Loucy (cell line): ENCODE measurements around the gene PITX2.

Source experiments
- H2AFZ ChIP-seq: fragments of 200-600 bp; sonication (generic); 2 replicates; pipeline ENCODE4 v1.6.0; 2016; ENCODE audit warnings: antibody characterized with exemption, mild to moderate bottlenecking, low read length, moderate library complexity
- H3F3A ChIP-seq: fragments of 200-600 bp; 2 replicates; pipeline ENCODE4 v1.6.0; 2016; ENCODE audit warnings: antibody characterized with exemption, low read depth, mild to moderate bottlenecking
- H3K27me3 ChIP-seq: fragments of 200-600 bp; sonication (generic); 2 replicates; pipeline ENCODE4 v1.6.1; 2014; ENCODE audit warnings: low read length, mild to moderate bottlenecking; ENCODE audit not compliant: insufficient read depth, poor library complexity, severe bottlenecking
- H3K36me3 ChIP-seq: fragments of 200-600 bp; sonication (generic); 2 replicates; pipeline ENCODE4 v1.6.1; 2016; ENCODE audit warnings: low read length; ENCODE audit not compliant: insufficient read depth
- H3K4me1 ChIP-seq: fragments of 200-600 bp; sonication (generic); 2 replicates; pipeline ENCODE4 v1.5.1; 2014; ENCODE audit warnings: low read length, mild to moderate bottlenecking; ENCODE audit not compliant: insufficient read depth, poor library complexity, severe bottlenecking
- H3K4me2 ChIP-seq: fragments of 200-600 bp; sonication (generic); 2 replicates; pipeline ENCODE4 v1.6.0; 2014; ENCODE audit warnings: antibody characterized with exemption, low read length, low read depth, mild to moderate bottlenecking; ENCODE audit not compliant: poor library complexity, severe bottlenecking
- H3K4me3 ChIP-seq: fragments of 200-600 bp; sonication (generic); 2 replicates; pipeline ENCODE4 v1.5.1; 2014; ENCODE audit warnings: low read length, mild to moderate bottlenecking, mixed read lengths; ENCODE audit not compliant: poor library complexity, severe bottlenecking
- H3K79me2 ChIP-seq: fragments of 200-600 bp; sonication (generic); 2 replicates; pipeline ENCODE4 v1.6.1; 2014; ENCODE audit warnings: low read length; ENCODE audit not compliant: insufficient read depth
- H3K9ac ChIP-seq: fragments of 200-600 bp; sonication (generic); 2 replicates; pipeline ENCODE4 v1.6.0; 2014; ENCODE audit warnings: mild to moderate bottlenecking, low read depth, low read length, moderate library complexity; ENCODE audit not compliant: poor library complexity, severe bottlenecking
- H3K9me2 ChIP-seq: fragments of 200-600 bp; sonication (generic); replicated peaks from 2 replicates; pipeline ENCODE4 v1.6.1; 2016; ENCODE audit warnings: low read depth, low read length, mixed read lengths
- H3K9me3 ChIP-seq: fragments of 200-600 bp; sonication (generic); 2 replicates; pipeline ENCODE4 v1.6.1; 2014; ENCODE audit warnings: mild to moderate bottlenecking, antibody characterized with exemption, low read length, low read depth; ENCODE audit not compliant: insufficient read depth
- H4K20me1 ChIP-seq: fragments of 200-600 bp; sonication (generic); 2 replicates; pipeline ENCODE4 v1.6.0; 2014; ENCODE audit warnings: antibody characterized with exemption, low read length, mild to moderate bottlenecking; ENCODE audit not compliant: insufficient read depth, poor library complexity, severe bottlenecking
- EZH2phosphoT487 ChIP-seq: fragments of 200-600 bp; IDR thresholded peaks from 2 replicates; pipeline ENCODE4 v1.6.1; 2018; ENCODE audit warnings: antibody characterized with exemption, mild to moderate bottlenecking, moderate library complexity, borderline replicate concordance
- TF ChIP-seq, protein P1 (sequence below): fragments of 200-600 bp; sonication (generic); conservative IDR thresholded peaks from 2 replicates; pipeline ENCODE4 v1.5.1; 2014; ENCODE audit warnings: mild to moderate bottlenecking, antibody characterized with exemption, low read length

The PITX2 gene

GRCh38 chr4:110643096-110643495 is 20.2 kb upstream of the PITX2 start:
- Histone ChIP-seq H3K79me2 (no peaks in the 10 kb centered on the region), H3F3A (no peaks in the 10 kb centered on the region), H3K9me3 (no peaks in the 10 kb centered on the region), H3K27me3 (peaks cover 6% of the 10 kb centered on the region), H2AFZ (no peak overlapping the region), H3K4me1 (no peaks in the 10 kb centered on the region), H3K9me2 (no peaks in the 10 kb centered on the region), H3K9ac (no peak overlapping the region), H3K4me3 (no peak overlapping the region), H3K36me3 (no peaks in the 10 kb centered on the region), H4K20me1 (no peaks in the 10 kb centered on the region), H3K4me2 (no peak overlapping the region)
- no peak for TF ChIP-seq EZH2phosphoT487
- TF ChIP-seq, protein P1, sequence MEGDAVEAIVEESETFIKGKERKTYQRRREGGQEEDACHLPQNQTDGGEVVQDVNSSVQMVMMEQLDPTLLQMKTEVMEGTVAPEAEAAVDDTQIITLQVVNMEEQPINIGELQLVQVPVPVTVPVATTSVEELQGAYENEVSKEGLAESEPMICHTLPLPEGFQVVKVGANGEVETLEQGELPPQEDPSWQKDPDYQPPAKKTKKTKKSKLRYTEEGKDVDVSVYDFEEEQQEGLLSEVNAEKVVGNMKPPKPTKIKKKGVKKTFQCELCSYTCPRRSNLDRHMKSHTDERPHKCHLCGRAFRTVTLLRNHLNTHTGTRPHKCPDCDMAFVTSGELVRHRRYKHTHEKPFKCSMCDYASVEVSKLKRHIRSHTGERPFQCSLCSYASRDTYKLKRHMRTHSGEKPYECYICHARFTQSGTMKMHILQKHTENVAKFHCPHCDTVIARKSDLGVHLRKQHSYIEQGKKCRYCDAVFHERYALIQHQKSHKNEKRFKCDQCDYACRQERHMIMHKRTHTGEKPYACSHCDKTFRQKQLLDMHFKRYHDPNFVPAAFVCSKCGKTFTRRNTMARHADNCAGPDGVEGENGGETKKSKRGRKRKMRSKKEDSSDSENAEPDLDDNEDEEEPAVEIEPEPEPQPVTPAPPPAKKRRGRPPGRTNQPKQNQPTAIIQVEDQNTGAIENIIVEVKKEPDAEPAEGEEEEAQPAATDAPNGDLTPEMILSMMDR: no peak

GRCh38 chr4:110641218-110641617 is 18.3 kb upstream of the PITX2 start:
- H3K9me3 ChIP-seq: no peaks in the 10 kb centered on the region
- H3K4me1 ChIP-seq: no peaks in the 10 kb centered on the region
- no peaks in the 10 kb centered on the region for H3F3A ChIP-seq
- H2AFZ ChIP-seq: no peak overlapping the region
- TF ChIP-seq, protein P1: no peak
- peaks cover 6% of the 10 kb centered on the region for H3K27me3 ChIP-seq
- no peak overlapping the region for H3K4me2 ChIP-seq
- no peak overlapping the region for H3K4me3 ChIP-seq
- no peaks in the 10 kb centered on the region for H4K20me1 ChIP-seq
- H3K9me2 ChIP-seq: no peaks in the 10 kb centered on the region
- H3K79me2 ChIP-seq: no peaks in the 10 kb centered on the region
- H3K36me3 ChIP-seq: no peaks in the 10 kb centered on the region
- H3K9ac ChIP-seq: no peak overlapping the region

GRCh38 chr4:110640576-110640975 is 17.7 kb upstream of the PITX2 start:
- Histone ChIP-seq H3F3A (no peaks in the 10 kb centered on the region), H3K4me1 (no peaks in the 10 kb centered on the region), H3K4me3 (no peak overlapping the region), H3K9me3 (no peaks in the 10 kb centered on the region), H4K20me1 (no peaks in the 10 kb centered on the region), H3K27me3 (peaks cover 6% of the 10 kb centered on the region), H3K9me2 (no peaks in the 10 kb centered on the region), H3K79me2 (no peaks in the 10 kb centered on the region), H3K36me3 (no peaks in the 10 kb centered on the region), H3K4me2 (no peak overlapping the region), H2AFZ (no peak overlapping the region), H3K9ac (no peak overlapping the region)
- TF ChIP-seq EZH2phosphoT487: no peak
- TF ChIP-seq, protein P1: no peak
